ENCODE data around the gene STPG4. TPM values are rescaled to one million over a fixed set of nuclear protein-coding genes. Genes with fewer than 3 reads are reported as not detected.

Gene STPG4
- total RNA-seq, 1 experiment from 2014 or later: 10.6 TPM

GRCh38 chr2:47037678-47038077 lies 117.4 kb downstream of the STPG4 start:
- Histone ChIP-seq H3K79me2 (ENCODE audit: insufficient read depth, low read length) (no peaks in the 10 kb centered on the region), H3K9me2 (ENCODE audit: insufficient read depth) (no peaks in the 10 kb centered on the region), H3K4me3 (replicated peaks in 1 of 2; ENCODE audit: low read depth in 1 of 2, low read length in 2 of 2) (no peak overlapping the region), H2AFZ (ENCODE audit: low read depth, low read length, poor library complexity, severe bottlenecking) (no peak overlapping the region), H3K4me1 (ENCODE audit: control insufficient read depth in 1 of 2, insufficient read depth in 2 of 2, low read length in 2 of 2) (peaks cover 66 to 93% of the 10 kb centered on the region in 2 experiments), H4K20me1 (ENCODE audit: insufficient read depth) (no peaks in the 10 kb centered on the region), H3K36me3 (ENCODE audit: control insufficient read depth in 1 of 2, insufficient read depth in 2 of 2, low read length in 2 of 2) (no peaks in the 10 kb centered on the region), H3K4me2 (ENCODE audit: low read length) (no peak overlapping the region), H3K9me3 (ENCODE audit: control insufficient read depth in 1 of 2, insufficient read depth in 1 of 2, low read depth in 1 of 2, low read length in 2 of 2) (no peaks in the 10 kb centered on the region), H3K27ac (ENCODE audit: low read depth, low read length) (no peak overlapping the region), H3K9ac (ENCODE audit: low read length) (no peak overlapping the region), H3K27me3 (ENCODE audit: insufficient read depth, low read length) (no peaks in the 10 kb centered on the region)
- TF ChIP-seq POLR2AphosphoS5 (IDR thresholded peaks at IDR 0.05; ENCODE audit: low read depth, low read length) (no peak), SRF (IDR thresholded peaks at IDR 0.05; ENCODE audit: low read depth) (no peak), ZBTB33 (IDR thresholded peaks at IDR 0.05; ENCODE audit: extremely low read depth, insufficient replicate concordance, low read length) (no peak), RAD21 (IDR thresholded peaks at IDR 0.05; ENCODE audit: low read depth) (no peak), EZH2 (IDR thresholded peaks at IDR 0.05) (no peak), SIN3A (IDR thresholded peaks at IDR 0.05; ENCODE audit: low read depth) (no peak), SP1 (IDR thresholded peaks at IDR 0.05; ENCODE audit: low read depth) (no peak), ZFX (IDR thresholded peaks at IDR 0.05) (no peak), EGR1 (IDR thresholded peaks at IDR 0.05; ENCODE audit: low read depth) (no peak), MAX (IDR thresholded peaks at IDR 0.05) (no peak), CEBPB (IDR thresholded peaks at IDR 0.05; ENCODE audit: low read depth) (no peak), CTCF (IDR thresholded peaks at IDR 0.05 in 2 of 3, conservative IDR thresholded peaks at IDR 0.05 in 1 of 3; ENCODE audit: borderline replicate concordance in 1 of 3, insufficient read depth in 1 of 3, low read depth in 2 of 3, low read length in 2 of 3) (no peak), TCF7L2 (IDR thresholded peaks at IDR 0.05; ENCODE audit: borderline replicate concordance, extremely low read depth, insufficient read depth, insufficient read length) (no peak)
- ATAC-seq: no peak
- DNase-seq (ENCODE audit: low read depth, low spot score): no peak
- CTCF ChIA-PET: no interaction called here
- POLR2A ChIA-PET: no interaction called here
- RAD21 ChIA-PET (ENCODE audit: low non-redundant PET in 1 of 2, low total read pairs in 2 of 2, uncharacterized antibody in 2 of 2, unreplicated experiment in 2 of 2): no interaction called here
- no TSS peak for BruUV-seq (replicated peaks)
- intact Hi-C loops (cut with micrococcal nuclease): no loop called here

Other genes starting within 250 kb of the STPG4 start
- gene MCFD2, start 239.5 kb downstream of the STPG4 start, total RNA-seq (2021; ENCODE audit: unreplicated experiment): 73.9 TPM
- 17.7 TPM for gene TTC7A, start 214.1 kb downstream of the STPG4 start, total RNA-seq (2021; ENCODE audit: unreplicated experiment)
- gene CALM2, start 21.2 kb upstream of the STPG4 start, total RNA-seq (2021; ENCODE audit: unreplicated experiment): 405 TPM
- gene EPCAM, start 214.0 kb upstream of the STPG4 start, total RNA-seq (2021; ENCODE audit: unreplicated experiment): 274 TPM
- 54.9 TPM for gene MSH2, start 247.8 kb upstream of the STPG4 start, total RNA-seq (2021; ENCODE audit: unreplicated experiment)